ENCODE results near the gene ZNF799.
"Not testable (repeated sequence)": the region's sequence is repeated elsewhere in the genome, so short reads cannot be mapped to it uniquely, and the experiment has no call there.

The ZNF799 gene

DNA sequence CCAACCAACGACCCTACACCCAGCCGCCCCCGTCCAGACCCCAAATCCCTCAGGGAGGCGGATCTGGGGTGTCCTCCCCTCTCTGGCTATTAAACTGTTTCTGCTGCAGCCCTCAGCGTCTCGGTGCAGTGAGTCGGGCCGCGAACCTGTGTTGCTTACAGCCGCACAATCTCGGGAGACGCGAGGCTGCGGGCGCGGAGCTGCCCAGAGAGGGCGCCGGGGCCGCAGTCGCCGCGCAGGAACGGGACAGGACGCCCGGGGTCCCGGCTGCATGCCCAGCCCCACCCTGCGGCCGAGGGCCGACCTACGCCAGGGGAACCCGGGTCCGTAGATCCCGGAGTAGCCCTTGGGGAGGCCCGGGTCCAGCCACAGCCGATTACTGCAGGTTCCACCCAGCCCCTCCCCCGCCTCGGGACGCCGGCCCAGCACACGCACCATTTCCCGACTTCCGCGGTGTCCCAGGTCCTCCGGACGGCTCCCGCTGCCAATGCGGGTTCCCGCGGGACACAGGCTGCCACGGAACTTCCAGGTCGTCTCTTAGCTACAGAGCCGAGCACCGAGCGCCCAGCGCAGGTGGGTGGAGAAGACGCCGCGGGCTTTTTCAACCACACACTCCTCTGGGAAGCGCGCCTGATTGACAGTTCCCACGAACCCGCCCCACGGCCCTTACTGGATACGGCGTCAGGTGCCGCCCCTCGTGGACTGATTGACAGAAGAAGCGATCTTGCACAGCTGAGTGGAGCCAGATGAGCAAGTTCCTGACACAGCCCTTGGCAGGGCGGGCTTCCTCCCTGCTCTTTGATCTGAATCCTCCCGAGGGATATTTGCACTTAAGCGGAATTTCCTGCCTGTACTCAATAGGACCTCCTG lies at the start of gene ZNF799:
Gene ZNF799, minus strand, starts transcription at position 639 of the 870 bp plus-strand sequence. Its CDS starts 201 bp downstream, at position 438.
- DNase-seq, result peak; percentile 65 to 83 (median 71)

DNA sequence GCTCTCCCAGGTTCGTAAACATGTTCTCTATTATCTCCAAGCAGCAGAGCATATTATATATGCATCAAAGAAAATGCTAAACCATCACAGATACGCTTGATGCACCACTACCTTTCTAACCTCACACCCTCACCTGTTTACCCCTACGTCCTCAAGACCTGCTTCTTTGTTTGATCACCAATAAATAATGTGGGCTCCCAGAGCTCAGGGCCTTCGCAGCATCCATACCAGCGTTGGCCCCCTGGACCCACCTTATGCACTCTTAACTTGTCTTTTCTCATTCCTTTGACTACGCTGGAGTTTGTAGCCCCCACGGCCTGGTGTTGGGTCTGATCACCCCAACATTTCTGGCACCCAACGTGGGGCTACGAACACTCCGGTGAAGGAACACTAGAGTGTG lies 49.8 kb upstream of the ZNF799 start:
- DNase-seq, result no peak

DNA sequence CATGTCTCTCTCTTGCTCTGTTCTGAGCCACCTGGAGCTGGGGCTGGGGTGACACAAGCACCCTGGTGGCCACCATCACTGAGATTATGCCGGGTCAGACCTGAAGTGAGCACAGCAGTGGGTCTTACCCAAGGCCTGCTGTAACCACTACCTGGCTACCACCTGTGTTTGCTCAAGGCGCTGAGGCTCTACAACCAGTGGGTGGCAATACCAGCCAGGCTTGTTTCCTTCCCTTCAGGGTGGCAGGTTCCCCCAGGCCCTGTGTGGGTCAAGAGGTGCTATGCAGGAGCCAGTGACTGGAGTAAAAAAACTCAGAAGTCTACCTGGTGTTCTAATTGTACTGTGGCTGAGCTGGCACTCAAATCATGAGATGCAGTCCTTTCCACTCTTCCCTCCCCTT lies 47.7 kb upstream of the ZNF799 start:
- DNase-seq, result no peak

DNA sequence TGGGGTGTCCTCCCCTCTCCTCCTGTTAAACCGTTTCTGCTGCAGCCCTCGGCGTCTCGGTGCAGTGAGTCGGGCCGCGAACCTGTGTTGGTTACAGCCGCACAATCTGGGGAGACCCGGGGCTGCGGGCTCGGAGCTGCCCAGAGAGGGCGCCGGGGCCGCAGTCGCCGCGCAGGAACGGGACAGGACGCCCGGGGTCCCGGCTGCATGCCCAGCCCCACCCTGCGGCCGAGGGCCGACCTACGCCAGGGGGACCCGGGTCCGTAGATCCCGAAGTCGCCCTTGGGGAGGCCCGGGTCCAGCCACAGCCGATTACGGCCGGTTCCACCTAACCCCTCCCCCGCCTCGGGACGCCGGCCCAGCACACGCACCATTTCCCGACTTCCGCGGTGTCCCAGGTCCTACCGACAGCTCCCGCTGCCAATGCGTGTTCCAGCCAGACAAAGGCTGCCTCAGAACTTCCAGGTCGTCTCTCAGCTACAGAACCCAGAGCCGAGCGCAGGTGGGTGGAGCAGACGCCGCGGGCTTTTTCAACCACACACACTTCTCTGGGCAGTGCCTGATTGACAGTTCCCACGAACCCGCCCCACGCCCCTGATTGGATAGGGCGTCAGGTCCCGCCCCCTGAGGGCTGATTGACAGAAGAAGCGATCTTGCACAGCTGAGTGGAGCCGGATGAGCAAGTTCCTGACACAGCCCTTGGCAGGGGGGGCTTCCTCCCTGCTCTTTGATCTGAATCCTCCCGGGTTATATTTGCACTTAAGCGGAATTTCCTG lies 39.7 kb upstream of the ZNF799 start, which contains the start of gene ZNF443:
Gene ZNF443, minus strand, starts transcription at position 481 of the 776 bp plus-strand sequence. Its CDS starts 107 bp downstream, at position 374.
- peak; percentile 93 to 98 (median 96) for DNase-seq

DNA sequence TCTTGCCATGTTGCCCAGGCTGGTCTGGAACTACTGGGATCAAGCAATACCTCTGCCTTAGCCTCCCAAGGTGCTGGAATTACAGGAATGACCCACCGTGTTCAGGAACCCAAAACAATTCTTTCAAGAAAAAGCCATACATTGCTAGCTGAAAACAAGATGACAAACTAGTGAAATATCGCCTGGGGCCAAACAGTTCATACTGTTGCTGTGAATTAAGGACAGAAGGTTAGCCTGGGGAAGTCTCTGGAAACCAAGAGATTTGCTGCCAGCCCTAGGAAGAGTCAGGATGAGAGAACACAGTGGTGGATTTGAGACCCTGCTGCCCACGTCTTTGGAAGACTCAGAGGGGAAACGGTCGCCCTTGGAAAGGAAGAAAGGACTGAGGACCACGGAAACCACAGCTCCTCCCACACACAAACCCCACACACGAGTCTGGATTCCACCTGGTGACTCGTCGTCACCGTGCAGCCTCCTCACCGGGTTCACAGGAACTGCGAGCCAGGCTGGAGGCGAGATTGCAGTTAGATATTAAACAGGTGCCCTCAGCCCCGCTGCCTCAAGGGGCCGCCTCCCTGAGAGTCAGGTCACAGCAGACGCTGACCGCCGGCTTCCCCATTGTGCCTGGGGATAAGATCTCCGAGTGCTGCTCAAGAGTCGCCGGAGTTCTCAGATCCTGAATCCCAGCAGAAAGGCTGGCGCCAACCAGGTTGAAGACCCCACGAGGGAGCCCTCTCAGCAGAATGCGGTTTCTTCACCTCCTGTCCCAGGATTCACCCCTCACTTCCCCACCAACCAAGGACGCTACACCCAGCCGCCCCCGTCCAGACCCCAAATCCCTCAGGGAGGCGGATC lies 38.8 kb upstream of the ZNF799 start:
- peak in 5 of 6 experiments; percentile 3 to 36 (median 10) for DNase-seq

DNA sequence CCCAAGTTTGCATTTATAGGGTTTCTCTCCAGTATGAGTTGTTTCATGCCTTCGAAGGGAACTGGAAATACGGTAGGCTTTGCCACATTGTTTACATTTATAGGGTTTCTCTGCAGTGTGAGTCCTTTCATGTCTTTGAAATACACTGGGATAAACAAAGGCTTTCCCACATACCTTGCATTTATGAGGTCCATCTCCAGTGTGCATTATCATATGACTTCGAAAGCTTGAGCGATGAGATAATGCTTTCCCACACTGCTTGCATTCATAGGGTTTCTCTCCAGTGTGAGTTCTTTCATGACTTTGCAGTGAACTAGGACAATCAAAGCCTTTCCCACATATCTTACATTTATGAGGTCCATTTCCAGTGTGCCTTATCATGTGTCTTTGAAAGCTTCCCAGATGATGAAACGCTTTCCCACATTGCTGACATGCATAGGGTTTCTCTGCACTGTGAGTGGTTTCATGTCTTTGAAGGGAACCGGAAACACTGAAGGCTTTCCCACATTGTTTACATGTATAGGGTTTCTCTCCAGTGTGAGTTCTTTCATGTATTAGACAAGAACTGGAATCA lies 29.7 kb upstream of the ZNF799 start:
- DNase-seq, result not testable (repeated sequence)

DNA sequence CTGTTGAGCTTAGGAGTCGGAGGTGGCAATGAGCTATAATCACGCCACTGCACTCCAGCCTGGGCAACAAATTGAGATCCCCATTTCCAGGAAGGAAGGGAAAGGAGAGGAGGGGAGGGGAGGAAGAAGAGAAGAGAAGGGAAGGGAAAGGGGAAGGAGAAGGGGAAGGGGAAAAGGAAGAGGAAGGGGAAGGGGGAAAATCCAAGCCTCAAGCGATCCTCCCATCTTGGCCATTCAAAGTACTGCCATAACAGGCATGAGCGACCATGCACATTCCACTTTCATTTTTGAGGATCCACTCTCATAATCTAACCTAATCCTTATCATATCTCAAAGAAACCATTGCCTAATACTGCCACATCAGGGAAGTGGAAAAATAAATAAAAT lies 24.8 kb upstream of the ZNF799 start:
- no peak for DNase-seq

DNA sequence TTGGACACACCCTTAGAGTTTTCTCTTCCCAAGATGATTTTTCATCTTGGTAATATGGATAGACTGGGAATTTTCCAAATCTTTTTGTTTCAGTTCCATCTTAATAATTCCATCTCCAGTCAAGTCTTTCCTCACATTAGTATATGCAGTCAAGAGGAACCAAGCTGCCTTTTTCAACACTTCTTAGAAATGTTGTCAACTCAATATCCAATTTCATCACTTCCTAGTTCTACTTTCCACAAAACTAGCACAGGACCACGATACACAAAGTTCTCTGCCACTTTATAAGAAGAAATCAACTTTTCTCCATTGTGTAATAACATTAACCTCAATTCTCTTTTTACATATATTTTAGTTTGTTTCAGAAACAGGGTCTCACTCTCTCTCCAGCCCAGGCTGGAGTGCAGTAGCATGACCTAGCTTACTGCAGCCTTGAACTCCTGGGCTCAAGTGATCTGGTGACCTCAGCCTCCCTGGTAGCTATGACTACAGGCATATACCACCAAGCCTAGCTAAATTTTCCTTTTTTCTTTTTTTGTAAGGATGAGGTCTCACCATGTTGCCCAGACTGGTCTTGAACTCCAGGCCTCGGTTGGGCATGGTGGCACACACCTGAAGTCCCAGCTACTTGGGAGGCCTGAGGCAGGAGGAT lies 24.3 kb upstream of the ZNF799 start:
- DNase-seq, result no peak

DNA sequence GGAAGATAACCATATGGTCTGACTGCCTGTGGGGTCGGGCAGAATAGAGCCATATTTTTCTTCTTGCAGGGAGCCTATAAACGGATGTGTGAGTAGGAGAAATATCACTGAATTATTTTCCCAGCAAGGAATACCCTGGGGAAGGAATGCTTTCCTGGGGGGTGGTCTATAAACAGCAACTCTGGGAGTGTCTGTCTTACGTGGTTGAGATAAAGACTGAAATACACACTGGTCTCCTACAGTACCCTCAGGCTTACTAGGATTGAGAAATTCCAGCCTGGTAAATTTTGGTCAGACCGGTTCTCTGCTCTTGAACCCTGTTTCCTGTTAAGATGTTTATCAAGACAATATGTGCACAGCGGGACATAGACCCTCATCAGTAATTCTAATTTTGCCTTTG lies 16.2 kb upstream of the ZNF799 start:
- DNase-seq, result not testable (repeated sequence)

DNA sequence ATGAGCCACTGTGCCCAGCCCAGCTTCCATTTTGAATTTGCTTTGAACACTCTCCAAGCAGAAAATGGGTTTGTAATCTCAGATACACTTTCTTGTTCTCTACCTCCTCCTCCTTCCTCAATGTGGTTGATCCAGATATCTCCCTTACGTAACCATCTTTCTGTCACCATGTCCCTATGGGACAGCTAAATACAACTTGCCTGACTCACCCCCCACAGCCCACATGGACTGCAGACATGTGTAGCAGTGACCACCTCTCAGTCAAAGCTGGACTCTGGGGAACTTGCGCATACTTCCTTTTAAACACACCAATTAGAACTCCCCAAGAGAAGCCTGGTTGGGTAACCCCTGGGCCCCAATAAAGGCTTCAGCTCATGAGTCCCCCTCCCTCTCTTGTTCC lies 10.8 kb upstream of the ZNF799 start:
- DNase-seq, result no peak

DNA sequence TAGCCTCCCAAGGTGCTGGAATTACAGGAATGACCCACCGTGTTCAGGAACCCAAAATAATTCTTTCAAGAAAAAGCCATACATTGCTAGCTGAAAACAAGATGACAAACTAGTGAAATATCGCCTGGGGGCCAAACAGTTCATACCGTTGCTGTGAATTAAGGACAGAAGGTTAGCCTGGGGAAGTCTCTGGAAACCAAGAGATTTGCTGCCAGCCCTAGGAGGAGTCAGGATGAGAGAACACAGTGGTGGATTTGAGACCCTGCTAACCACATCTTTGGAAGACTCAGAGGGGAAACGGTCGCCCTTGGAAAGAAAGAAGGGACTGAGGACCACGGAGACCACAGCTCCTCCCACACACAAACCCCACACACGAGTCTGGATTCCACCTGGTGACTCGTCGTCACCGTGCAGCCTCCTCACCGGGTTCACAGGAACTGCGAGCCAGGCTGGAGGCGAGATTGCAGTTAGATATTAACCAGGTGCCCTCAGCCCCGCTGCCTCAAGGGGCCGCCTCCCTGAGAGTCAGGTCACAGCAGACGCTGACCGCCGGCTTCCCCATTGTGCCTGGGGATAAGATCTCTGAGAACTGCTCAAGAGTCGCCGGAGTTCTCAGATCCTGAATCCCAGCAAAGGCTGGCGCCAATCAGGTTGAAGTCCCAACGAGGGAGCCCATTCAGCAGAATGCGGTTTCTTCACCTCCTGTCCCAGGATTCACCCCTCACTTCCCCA lies 1.0 kb downstream of the ZNF799 start:
- not testable (repeated sequence) for DNase-seq

DNA sequence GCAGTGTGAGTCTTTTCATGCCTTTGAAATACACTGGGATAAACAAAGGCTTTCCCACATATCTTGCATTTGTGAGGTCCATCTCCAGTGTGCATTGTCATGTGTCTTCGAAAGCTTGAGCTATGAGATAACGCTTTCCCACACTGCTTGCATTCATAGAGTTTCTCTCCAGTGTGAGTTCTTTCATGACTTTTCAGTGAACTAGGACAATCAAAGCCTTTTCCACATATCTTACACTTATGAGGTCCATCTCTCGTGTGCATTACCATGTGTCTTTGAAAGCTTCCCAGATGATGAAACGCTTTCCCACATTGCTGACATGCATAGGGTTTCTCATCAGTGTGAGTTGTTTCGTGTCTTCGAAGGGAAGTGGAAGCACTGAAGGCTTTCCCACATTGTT lies 9.9 kb downstream of the ZNF799 start:
- DNase-seq, result not testable (repeated sequence)

DNA sequence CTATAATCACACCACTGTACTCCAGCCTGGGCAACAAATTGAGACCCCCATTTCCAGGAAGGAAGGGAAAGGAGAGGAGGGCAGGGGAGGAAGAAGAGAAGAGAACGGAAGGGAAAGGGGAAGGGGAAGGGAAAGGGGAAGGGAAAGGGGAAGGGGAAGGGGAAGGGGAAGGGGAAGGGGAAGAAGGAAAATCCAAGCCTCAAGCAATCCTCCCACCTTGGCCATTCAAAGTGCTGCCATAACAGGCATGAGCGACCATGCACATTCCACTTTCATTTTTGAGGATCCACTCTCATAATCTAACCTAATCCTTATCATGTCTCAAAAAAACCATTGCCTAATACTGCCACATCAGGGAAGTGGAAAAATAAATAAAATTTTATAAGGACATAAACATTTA lies 14.7 kb downstream of the ZNF799 start:
- DNase-seq, result not testable (repeated sequence)

DNA sequence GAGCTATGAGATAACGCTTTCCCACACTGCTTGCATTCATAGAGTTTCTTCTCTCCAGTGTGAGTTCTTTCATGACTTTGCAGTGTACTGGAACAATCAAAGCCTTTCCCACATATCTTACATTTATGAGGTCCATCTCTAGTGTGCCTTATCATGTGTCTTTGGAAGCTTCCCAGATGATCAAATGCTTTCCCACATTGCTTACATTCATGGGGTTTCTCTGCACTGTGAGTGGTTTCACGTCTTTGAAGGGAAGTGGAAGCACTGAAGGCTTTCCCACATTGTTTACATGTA lies 20.7 kb downstream of the ZNF799 start:
- DNase-seq, result no peak

DNA sequence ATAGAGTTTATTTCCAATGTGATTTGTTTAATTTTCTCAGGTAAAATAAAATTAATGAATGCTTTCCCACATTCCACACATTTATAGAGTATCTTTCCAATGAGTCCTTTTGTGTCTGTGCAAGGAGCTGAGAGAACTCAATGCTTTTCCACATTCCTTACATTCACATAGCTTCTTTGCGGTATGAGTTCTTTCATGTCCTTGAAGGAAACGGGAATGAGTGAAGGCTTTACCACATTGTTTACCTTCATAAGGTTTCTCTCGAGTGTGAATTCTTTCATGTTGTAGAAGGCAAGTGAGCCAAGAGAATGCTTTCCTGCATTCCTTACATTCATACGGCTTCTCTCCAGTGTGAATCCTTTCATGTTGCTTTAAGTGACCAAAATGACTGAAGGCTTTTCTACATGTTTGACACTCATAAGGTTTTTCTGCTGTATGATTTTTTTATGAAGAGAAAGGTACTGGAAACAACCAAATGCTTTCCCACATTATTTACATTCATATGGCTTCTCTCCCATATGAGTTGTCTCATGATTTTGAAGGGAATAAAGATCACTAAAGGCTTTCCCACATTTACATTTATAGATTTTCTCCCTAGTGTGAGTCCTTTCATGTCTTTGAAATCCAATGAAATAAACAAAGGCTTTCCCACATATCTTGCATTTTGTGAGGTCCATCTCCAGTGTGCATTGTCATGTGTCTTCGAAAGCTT lies 21.2 kb downstream of the ZNF799 start:
- DNase-seq, result no peak

DNA sequence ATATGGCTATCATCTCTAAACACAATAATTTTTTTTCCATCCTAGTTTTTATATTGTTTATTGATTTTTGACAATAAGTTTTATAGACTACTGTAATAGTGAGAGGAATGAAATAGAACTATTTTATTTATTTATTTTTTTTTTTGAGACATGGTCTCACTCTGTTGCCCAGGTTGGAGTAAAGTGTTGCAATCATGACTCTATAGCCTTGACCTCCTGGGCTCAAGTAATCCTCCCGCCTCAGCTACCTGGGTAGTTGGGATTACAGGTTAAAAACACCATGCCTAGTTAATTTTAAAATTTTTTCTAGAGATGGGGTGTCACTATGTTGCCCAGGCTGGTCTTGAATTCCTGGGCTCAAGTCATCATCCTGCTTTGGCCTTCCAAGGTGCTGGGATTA lies 27.0 kb downstream of the ZNF799 start:
- DNase-seq, result no peak

DNA sequence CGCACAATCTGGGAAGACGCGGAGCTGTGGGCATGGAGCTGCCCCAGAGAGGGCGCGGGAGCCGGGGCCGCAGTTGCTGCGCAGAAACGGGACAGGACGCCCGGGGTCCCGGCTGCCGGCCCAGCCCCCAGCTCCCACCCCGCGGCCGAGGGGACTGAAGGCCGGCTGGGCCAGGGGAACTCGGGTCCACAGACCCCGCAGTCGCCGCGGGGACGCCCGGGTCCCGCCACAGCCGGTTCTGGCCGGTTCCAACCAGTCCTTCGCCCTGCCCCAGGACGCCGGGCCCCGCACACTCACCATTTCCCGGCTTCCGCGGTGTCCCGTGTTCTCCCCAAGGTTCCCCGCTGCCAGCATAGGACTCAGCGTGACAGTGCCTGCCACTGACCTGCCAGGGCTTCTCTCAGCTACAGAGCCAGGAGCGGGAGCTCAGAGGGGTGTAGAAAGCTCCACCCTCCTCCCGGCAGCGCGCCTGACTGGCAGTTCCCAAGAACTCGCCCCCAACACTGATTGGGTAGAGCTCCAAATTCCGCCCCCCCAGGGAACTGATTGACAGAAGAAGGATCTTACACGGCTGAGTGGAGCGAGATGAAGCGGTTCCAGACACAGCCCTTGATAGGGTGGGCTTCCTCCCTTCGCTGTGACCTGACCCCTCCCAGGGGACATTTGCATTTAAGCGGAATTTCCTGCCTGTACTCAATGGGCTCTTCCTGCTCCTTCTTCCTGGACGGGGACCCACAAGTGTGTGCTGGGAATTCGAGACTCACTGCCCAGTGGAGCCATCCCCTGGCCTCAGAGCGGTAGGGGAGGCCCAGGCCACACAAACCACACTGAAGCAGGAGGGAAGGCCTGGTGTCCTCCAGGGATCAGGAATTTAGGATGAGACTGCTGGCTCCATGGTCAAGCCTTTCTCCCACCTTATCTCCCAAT lies 35.6 kb downstream of the ZNF799 start, which contains the start of gene ZNF442:
Gene ZNF442, minus strand, starts transcription at position 448 of the 927 bp plus-strand sequence. CDS start 2,052 bp downstream, outside the sequence.
- peak; percentile 73 to 86 (median 78) for DNase-seq

DNA sequence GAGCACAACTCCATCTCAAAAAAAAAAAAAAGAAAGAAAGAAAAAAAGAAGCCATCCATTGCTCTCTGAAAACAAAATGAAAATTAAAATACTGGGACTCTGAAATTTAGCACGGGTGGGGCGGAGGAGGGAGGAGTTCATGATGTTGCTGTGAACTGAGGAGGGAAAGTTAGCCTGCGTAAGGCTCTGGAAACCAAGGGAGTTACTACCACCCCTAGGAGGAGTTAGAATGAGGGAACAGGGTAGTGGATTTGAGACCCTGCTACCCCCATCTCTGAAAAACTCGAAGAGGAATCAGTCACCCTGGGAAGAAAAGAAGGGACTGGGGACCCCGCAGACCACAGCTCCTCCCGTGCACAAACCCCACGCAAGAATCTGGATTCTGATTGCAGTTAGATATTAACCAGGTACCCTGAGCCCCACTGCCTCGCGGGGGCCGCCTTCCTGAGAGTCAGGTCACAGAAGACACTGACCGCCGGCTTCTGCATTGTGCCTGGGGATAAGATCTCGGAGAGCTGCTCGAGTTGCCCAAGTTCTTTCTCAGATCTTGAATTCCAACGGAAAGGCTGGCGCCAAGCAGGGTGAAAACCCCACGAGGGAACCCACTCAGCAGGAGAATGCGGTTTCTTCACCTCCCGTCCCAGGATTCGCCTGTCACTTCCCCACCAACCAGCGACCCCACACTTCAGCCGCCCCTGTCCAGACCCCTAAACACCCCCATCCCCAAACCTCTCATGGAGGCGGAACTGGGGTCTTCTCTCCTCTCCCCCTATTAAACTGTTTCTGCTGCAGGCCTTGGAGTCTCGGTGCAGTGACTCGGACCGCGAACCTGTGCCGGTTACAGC lies 36.5 kb downstream of the ZNF799 start:
- peak in 3 of 6 experiments; percentile 3 to 42 (median 10) for DNase-seq
